NCI-H187 (cell line): ENCODE results near the gene HK3.
"Not testable (repeated sequence)": the region's sequence is repeated elsewhere in the genome, so short reads cannot be mapped to it uniquely, and the experiment has no call there.

Source experiments
- DNase-seq, 2 experiments: peaks; one replicate each; lab custom pipeline; 2025; lab: John Stamatoyannopoulos, UW

Gene HK3

DNA sequence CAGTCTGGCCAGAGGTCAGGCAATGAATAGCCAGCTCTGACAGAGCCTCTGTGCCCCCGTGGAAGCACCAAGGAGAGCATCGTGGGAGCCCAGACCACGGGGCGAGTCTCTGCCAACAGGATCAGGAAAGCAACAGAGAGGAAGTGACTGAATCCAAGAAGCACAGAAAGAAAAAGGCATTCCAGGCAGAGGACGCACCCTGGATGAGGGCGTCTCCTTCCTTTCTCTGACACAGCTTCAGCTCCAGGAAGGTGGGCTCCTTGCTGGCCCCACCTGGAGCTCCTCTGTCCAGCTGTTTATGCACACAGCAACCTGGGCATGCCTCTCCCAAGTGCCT lies 16.6 kb downstream of the HK3 start:
- no peak for DNase-seq

GRCh38 chr5:176881816-176882566 lies 17.2 kb downstream of the HK3 start:
- DNase-seq: no peak

- DNase-seq: no peak
Measured at GRCh38 chr5:176881021-176881749, 18.0 kb downstream of the HK3 start.

DNA sequence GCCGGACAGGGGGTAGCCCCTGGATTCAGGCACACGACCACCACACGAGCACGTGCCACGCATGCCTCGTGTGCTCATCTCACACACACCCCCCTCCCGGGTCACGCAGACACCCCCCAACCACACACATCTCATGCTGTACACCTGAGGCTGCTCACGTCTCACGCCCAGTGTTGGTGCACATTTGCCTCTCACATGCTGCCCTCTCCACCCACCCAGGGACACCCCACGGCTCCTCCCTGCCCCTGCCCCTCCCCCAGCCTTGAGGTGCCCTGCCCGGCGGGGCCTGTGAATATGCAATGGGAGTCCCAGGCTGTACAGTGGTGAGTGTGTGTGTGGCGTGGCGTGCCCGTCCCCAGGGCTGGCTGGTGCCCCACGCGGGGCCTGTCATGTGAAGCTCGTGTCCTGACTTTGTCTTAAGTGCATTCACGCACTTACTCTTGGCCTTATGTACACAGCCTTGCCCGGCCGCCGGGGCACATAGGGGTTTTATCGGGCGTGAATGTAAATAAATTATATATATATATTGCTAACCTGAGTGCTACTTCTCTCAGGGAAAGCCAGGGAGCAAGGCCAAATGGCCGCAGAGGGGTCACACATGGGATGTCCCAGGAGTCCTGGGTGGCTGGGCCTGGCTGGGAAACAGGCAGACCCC lies 18.7 kb downstream of the HK3 start:
- DNase-seq: no peak

GRCh38 chr5:176879663-176880361 lies 19.3 kb downstream of the HK3 start:
- DNase-seq: no peak

DNA sequence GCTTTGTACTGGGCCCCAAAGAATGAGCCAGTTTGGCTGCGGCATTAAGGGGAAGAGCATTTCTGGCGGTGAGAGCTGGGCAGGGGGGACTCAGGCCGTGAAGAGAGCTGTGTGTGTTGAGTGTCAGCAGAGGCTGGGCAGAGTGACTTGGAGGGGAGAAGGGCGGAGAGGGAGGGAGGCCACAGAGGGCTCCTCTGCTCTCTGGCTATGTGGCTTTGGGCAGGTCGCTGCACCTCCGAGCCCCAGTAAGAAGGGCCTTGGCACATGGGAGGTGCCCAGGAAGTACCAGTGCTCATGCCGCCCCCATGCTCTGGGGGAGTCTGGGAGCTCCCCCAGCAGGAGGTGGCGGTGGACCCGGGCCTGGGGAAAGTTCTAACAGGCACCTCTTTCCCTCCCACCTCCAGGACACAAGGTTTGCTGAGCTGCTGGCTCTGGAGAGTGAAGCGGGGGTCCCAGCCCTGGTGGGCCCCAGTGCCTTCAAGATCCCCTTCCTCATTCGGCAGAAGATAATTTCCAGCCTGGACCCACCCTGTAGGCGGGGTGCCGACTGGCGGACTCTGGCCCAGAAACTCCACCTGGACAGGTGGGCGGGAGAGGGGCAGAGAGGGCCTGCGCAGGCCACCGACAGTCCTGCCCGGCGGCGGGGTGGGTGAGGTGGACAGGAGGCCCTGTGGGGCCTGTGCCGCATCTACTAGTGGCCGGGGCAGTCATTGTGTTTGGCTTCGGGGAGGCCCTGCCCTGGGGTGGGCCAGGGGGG lies 20.1 kb downstream of the HK3 start:
- no peak for DNase-seq

DNA sequence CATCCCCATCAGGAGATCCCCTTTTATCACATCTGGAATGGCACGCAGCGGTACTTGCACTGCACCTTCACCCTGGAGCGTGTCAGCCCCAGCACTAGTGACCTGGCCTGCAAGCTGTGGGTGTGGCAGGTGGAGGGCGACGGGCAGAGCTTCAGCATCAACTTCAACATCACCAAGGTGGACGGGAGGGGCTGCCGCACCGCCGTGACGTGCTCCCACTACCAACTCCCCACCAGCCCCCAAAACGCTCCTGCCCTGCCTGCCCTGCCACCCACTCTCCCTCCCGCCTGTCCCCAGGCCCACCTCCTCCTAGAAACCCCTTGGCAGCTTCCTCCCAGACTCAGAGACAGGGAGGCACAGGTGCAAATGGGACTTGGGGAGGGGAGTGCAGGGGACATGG lies 20.7 kb downstream of the HK3 start:
- no peak for DNase-seq

DNA sequence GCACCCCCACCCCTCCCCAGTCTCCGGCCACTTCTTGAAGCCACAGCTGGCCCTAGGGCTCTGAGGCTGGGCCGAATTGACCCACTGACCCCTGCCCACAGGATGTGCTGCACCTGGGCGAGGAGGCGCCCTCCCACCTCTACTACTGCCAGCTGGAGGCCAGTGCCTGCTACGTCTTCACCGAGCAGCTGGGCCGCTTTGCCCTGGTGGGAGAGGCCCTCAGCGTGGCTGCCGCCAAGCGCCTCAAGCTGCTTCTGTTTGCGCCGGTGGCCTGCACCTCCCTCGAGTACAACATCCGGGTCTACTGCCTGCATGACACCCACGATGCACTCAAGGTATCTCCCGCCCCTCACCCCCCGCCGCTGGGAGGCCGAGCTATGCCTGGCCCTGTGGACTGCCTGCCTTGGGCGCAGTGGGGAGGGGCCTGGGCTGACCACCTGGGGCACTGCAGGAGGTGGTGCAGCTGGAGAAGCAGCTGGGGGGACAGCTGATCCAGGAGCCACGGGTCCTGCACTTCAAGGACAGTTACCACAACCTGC lies 21.3 kb downstream of the HK3 start:
- DNase-seq: no peak

DNA sequence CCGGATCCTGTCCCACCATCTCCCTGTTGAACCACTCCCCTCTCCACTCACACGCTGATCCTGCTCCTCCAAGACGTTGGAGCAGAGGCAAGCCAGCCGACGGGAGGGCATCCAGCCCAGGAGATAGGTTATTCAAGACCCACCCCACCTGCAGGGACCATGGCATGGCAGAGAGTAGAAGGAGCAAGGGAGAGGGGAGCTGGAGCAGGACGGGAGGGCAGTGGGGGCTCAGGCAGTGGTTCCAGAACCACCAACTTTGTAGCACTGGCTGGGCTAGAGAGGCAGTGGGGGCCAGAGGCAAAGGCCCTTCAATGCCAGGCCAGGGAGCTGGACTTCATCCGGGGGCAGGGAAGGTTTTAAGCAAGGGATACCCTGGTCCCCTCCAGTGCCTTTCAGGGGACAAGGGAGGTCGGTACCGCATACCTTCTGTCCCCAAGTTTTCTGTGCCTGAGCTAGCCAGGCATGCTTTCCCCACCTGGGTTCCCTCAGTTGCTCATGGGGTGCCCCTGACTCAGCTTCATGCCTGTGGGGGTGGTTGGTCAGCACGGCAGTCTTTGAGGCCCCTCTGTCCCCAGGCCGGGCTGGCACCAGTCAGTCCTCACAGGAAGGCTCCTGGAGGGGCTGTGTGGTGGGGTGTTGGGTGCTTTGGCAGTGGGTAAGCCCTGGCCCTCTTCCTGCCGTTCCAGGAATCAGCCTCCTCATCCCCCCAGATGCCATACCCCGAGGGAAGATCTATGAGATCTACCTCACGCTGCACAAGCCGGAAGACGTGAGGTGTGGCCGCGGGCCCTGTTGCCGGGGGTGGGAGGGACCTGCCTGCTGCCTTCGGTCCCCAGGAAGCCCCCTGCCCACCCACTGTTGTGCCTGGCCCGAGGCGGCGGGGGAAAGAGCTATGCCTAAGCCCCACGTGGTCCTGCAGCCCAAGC lies 22.4 kb downstream of the HK3 start:
- DNase-seq: no peak

- DNase-seq: no peak
Measured at GRCh38 chr5:176875783-176876505, 23.2 kb downstream of the HK3 start.

DNA sequence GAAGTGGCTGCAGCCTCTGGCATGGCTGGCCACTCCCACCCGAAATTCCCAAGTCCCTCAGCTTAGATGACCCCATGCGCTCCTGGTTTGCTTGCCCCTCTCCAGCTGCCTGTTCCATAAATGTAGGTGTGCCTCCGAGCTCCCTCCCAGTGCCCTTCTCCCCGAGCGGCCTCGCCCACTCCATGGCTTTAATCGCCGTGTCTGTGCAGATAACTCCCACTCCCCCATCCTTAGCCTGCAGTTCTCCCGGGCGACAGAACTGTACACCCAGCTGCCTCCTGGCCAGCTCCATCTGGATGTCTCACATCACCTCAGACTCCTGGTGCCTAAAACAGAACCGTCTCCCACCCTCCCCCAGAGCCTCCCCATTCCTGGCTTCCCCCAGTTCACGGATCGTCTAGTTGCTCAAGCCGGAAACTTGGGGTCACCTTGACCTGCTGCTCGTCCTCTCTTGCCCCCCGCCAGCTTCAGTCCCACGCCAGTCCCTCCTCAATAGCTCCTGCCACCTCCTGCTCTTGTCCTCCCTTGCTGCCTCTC lies 24.1 kb downstream of the HK3 start:
- no peak for DNase-seq

DNA sequence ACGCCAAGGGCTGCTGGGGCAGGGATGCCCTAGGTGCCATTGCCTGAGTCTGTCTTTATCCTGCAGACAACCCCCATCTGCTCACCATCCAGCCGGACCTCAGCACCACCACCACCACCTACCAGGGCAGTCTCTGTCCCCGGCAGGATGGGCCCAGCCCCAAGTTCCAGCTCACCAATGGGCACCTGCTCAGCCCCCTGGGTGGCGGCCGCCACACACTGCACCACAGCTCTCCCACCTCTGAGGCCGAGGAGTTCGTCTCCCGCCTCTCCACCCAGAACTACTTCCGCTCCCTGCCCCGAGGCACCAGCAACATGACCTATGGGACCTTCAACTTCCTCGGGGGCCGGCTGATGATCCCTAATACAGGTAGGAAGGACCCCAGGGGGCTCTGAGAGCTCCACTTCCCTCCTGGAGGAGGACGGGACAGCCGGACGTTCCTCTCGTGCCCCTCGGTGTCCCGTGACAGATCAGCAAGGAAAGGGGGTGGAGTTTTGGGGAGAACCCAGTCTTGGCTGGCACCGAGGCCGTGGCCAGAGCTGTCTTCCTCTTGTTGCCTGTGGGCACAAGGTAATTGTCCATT lies 24.9 kb downstream of the HK3 start:
- DNase-seq: no peak

DNA sequence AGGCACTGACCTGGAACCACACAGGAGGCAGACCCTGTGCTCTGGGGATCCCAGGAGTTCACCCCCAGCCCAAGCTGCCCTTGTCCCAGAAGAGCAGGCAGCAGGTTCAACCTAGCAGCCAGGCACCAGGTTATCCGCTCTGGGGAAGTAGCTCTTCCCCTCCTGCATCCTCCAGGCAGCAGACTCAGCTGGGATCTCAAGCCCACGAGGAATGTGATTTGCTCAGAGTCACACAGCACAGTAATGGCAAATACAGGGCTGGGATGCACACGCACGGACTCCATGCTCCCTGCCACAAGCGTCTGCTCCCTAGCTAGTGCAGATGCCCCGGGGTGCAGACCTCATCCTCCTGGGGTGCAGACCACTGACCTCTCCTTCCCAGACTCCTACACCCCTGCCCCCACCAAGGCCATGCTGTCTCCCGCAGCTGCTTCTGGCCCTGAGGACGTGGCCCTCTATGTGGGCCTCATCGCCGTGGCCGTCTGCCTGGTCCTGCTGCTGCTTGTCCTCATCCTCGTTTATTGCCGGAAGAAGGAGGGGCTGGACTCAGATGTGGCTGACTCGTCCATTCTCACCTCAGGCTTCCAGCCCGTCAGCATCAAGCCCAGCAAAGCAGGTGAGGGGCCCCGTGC lies 25.5 kb downstream of the HK3 start:
- DNase-seq: no peak

- DNase-seq: not testable (repeated sequence)
Measured at GRCh38 chr5:176873011-176873410, 26.1 kb downstream of the HK3 start.

GRCh38 chr5:176872586-176872985 lies 26.6 kb downstream of the HK3 start:
- DNase-seq: not testable (repeated sequence)

DNA sequence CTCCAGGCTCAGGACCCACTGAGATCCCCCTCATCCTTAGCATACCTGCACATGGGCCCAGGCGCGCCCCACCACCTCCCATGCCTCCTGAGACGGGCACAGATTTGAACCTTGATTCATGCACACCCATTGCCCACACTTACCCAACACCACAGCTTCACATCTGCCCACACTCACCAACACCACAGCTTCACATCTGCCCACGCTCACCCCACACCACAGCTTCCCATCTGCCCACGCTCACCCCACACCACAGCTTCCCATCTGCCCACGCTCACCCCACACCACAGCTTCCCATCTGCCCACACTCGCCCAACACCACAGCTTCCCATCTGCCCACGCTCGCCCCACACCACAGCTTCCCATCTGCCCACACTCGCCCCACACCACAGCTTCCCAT lies 28.5 kb downstream of the HK3 start:
- not testable (repeated sequence) for DNase-seq

- no peak for DNase-seq
Measured at GRCh38 chr5:176870110-176870591, 29.0 kb downstream of the HK3 start.

GRCh38 chr5:176869501-176870109 lies 29.5 kb downstream of the HK3 start:
- no peak for DNase-seq
